Large intestine (tissue), 3 donors: ENCODE data around the gene PCDHGA10. TPM values are rescaled to one million over a fixed set of nuclear protein-coding genes. Genes with fewer than 3 reads are reported as not detected.
"Not testable (repeated sequence)": the region's sequence is repeated elsewhere in the genome, so short reads cannot be mapped to it uniquely, and the experiment has no call there.

Experiments used
- DNase-seq, 2 donors: peaks; one replicate each; pipeline versions ENCODE4 v3.0.0 to v3.0.0-alpha.2; 2013
- H3K27ac ChIP-seq: one replicate; pipeline ENCODE4 v1.5.1; 2013; ENCODE audit warnings: low read length
- H3K27me3 ChIP-seq: 2 replicates; pipeline ENCODE4 v1.6.1; 2013; ENCODE audit warnings: low read length; ENCODE audit not compliant: control insufficient read depth, insufficient read depth
- H3K36me3 ChIP-seq: 2 replicates; pipeline ENCODE4 v1.6.1; 2013; ENCODE audit warnings: low read length; ENCODE audit not compliant: control insufficient read depth, insufficient read depth
- H3K4me1 ChIP-seq: one replicate; pipeline ENCODE4 v1.6.1; 2013; ENCODE audit warnings: low read length; ENCODE audit not compliant: control insufficient read depth, insufficient read depth
- H3K4me3 ChIP-seq: one replicate; pipeline ENCODE4 v1.5.1; 2013; ENCODE audit warnings: low read length
- H3K9me3 ChIP-seq: one replicate; pipeline ENCODE4 v1.6.1; 2013; ENCODE audit warnings: mild to moderate bottlenecking, low read depth, low read length, moderate library complexity; ENCODE audit not compliant: control insufficient read depth
- WGBS: methylation state at CpG from one replicate; pipeline ENCODE4 v1.1.5; 2013; ENCODE audit warnings: low lambda C conversion rate; ENCODE audit not compliant: insufficient coverage; 5-methylcytosine and 5-hydroxymethylcytosine counted together
- polyA plus RNA-seq: library from polyadenylated mRNA; unstranded; fragments of 120-200 nt; gene quantifications from one replicate; pipeline ENCODE4 v1.2.1, GENCODE V29; 2013

The PCDHGA10 gene
- polyA plus RNA-seq, 1 donor, result 2.1 TPM

- WGBS, result no CpG with 5 or more reads among the region's 53 CpGs
- no peak for DNase-seq
- peaks cover 52% of the 10 kb centered on the region for H3K27me3 ChIP-seq
- no peaks in the 10 kb centered on the region for H3K36me3 ChIP-seq
- no peak overlapping the region for H3K27ac ChIP-seq
- H3K4me1 ChIP-seq, result no peaks in the 10 kb centered on the region
- H3K4me3 ChIP-seq, result no peak overlapping the region
- peaks cover 65% of the 10 kb centered on the region for H3K9me3 ChIP-seq
Measured at GRCh38 chr5:141427783-141428426, 15.1 kb downstream of the PCDHGA10 start.

- Histone ChIP-seq H3K4me3 (no peak within 1 kb of the TSS), H3K27me3 (peaks cover 50% of the 10 kb centered on the region), H3K9me3 (peaks cover 50% of the 10 kb centered on the region), H3K4me1 (no peaks in the 10 kb centered on the region), H3K27ac (no peak within 1 kb of the TSS), H3K36me3 (no peaks in the 10 kb centered on the region)
- 23% methylated on average over 5 of the region's 33 CpGs for whole genome bisulfite sequencing
- DNase-seq, result peak in 1 of 2 donors; percentile 8
Measured at GRCh38 chr5:141430332-141431113, 17.7 kb downstream of the PCDHGA10 start, which contains the start of gene PCDHGA12. TSS of gene PCDHGA12 (plus strand) at chr5:141430507. CDS start at chr5:141430760, 253 bp downstream.

- Histone ChIP-seq H3K36me3 (no peaks in the 10 kb centered on the region), H3K27ac (no peak overlapping the region), H3K4me3 (no peak overlapping the region), H3K4me1 (no peaks in the 10 kb centered on the region), H3K9me3 (peaks cover 50% of the 10 kb centered on the region), H3K27me3 (peaks cover 46% of the 10 kb centered on the region)
- no CpG with 5 or more reads among the region's 37 CpGs for WGBS
- DNase-seq, result no peak
Measured at GRCh38 chr5:141431286-141431685, 18.5 kb downstream of the PCDHGA10 start.

GRCh38 chr5:141432308-141432707 is 19.5 kb downstream of the PCDHGA10 start:
- WGBS, result no CpG with 5 or more reads among the region's 38 CpGs

GRCh38 chr5:141432726-141433125 is 19.9 kb downstream of the PCDHGA10 start:
- Histone ChIP-seq H3K27me3 (peaks cover 35% of the 10 kb centered on the region), H3K9me3 (peaks cover 43% of the 10 kb centered on the region)
- not testable (repeated sequence) for H3K4me3 ChIP-seq, H3K27ac ChIP-seq, DNase-seq, H3K4me1 ChIP-seq, H3K36me3 ChIP-seq
- WGBS, result 8% methylated on average over 2 of the region's 29 CpGs

More at GRCh38 chr5:141432308-141432707, 19.5 kb downstream of the PCDHGA10 start:
- H3K4me3 ChIP-seq, H3K4me1 ChIP-seq, DNase-seq, H3K36me3 ChIP-seq, H3K27ac ChIP-seq: not testable (repeated sequence)
- peaks cover 48% of the 10 kb centered on the region for H3K9me3 ChIP-seq
- H3K27me3 ChIP-seq, result peaks cover 39% of the 10 kb centered on the region

GRCh38 chr5:141434006-141434405 is 21.2 kb downstream of the PCDHGA10 start:
- peaks cover 38% of the 10 kb centered on the region for H3K9me3 ChIP-seq
- DNase-seq, result no peak

GRCh38 chr5:141437221-141437620 is 24.4 kb downstream of the PCDHGA10 start:
- peaks cover 9% of the 10 kb centered on the region for H3K27me3 ChIP-seq
- no peaks in the 10 kb centered on the region for H3K36me3 ChIP-seq
- WGBS, result 89% methylated on average over 1 of the region's 2 CpGs
- H3K4me1 ChIP-seq, result no peaks in the 10 kb centered on the region
- H3K4me3 ChIP-seq, result no peak overlapping the region
- DNase-seq, result no peak
- peaks cover 34% of the 10 kb centered on the region for H3K9me3 ChIP-seq
- H3K27ac ChIP-seq, result no peak overlapping the region

More at GRCh38 chr5:141434006-141434405, 21.2 kb downstream of the PCDHGA10 start:
- Histone ChIP-seq H3K27me3 (peaks cover 29% of the 10 kb centered on the region), H3K27ac (no peak overlapping the region), H3K4me3 (no peak overlapping the region), H3K36me3 (no peaks in the 10 kb centered on the region), H3K4me1 (no peaks in the 10 kb centered on the region)
- WGBS, result no CpG with 5 or more reads among the region's 2 CpGs

- H3K4me1 ChIP-seq, result no peaks in the 10 kb centered on the region
- no peaks in the 10 kb centered on the region for H3K27me3 ChIP-seq
- H3K27ac ChIP-seq, result no peak overlapping the region
- no peaks in the 10 kb centered on the region for H3K36me3 ChIP-seq
- DNase-seq, result no peak
- H3K9me3 ChIP-seq, result peaks cover 21% of the 10 kb centered on the region
- WGBS, result no CpG with 5 or more reads among the region's 10 CpGs
- no peak overlapping the region for H3K4me3 ChIP-seq
Measured at GRCh38 chr5:141439411-141440141, 26.8 kb downstream of the PCDHGA10 start.

- Histone ChIP-seq H3K27ac (no peak overlapping the region), H3K36me3 (no peaks in the 10 kb centered on the region), H3K27me3 (no peaks in the 10 kb centered on the region), H3K4me3 (no peak overlapping the region), H3K9me3 (peaks cover 21% of the 10 kb centered on the region), H3K4me1 (no peaks in the 10 kb centered on the region)
- DNase-seq, result no peak
- WGBS, result 100% methylated on average over 1 of the region's 9 CpGs
Measured at GRCh38 chr5:141440341-141440740, 27.6 kb downstream of the PCDHGA10 start.

GRCh38 chr5:141441571-141442170 is 28.9 kb downstream of the PCDHGA10 start:
- no peak for DNase-seq
- Histone ChIP-seq H3K27me3 (no peaks in the 10 kb centered on the region), H3K4me1 (no peaks in the 10 kb centered on the region), H3K9me3 (peaks cover 21% of the 10 kb centered on the region), H3K27ac (no peak overlapping the region), H3K36me3 (no peaks in the 10 kb centered on the region), H3K4me3 (no peak overlapping the region)
- no CpG with 5 or more reads among the region's 50 CpGs for WGBS
